Measurements from ENCODE around the gene LHFPL3. TPM values are rescaled to one million over a fixed set of nuclear protein-coding genes. Genes with fewer than 3 reads are reported as not detected.

LHFPL3 gene
- total RNA-seq, 1 experiment from 2014 or later = not detected

GRCh38 chr7:104928721-104929400 lies 600.5 kb downstream of the LHFPL3 start:
- H3K27ac ChIP-seq = no peak overlapping the region
- no peak overlapping the region for H3K4me3 ChIP-seq
- DNase-seq = no peak
- BruUV-seq (replicated peaks) = no TSS peak
- POLR2A ChIA-PET (ENCODE audit: unreplicated experiment) = no interaction called here
- no peaks in the 10 kb centered on the region for H4K20me1 ChIP-seq (ENCODE audit: insufficient read depth)
- CTCF ChIA-PET = no interaction called here
- no peaks in the 10 kb centered on the region for H3K27me3 ChIP-seq (ENCODE audit: insufficient read depth, low read depth)
- no peaks in the 10 kb centered on the region for H3K9me3 ChIP-seq (ENCODE audit: insufficient read depth, low read depth)
- H3K4me1 ChIP-seq (replicated peaks; ENCODE audit: insufficient read depth) = no peaks in the 10 kb centered on the region
- H3K36me3 ChIP-seq (ENCODE audit: low read depth) = no peaks in the 10 kb centered on the region
- intact Hi-C loops (cut with micrococcal nuclease; ENCODE audit: unreplicated experiment) = loop anchor here (10.0 kb wide), 1 partner anchor 1226 kb away; no protein-coding TSS in a partner anchor
- H2AFZ ChIP-seq = no peak overlapping the region
- H3K79me2 ChIP-seq (ENCODE audit: low read depth) = no peaks in the 10 kb centered on the region
- H3F3A ChIP-seq (ENCODE audit: insufficient read depth, low read depth) = no peaks in the 10 kb centered on the region
- no peak overlapping the region for H3K4me2 ChIP-seq
- no peaks in the 10 kb centered on the region for H3K9me2 ChIP-seq (ENCODE audit: insufficient read depth)
- TF ChIP-seq CTCF (conservative IDR thresholded peaks at IDR 0.05) (no peak), EZH2 (IDR thresholded peaks at IDR 0.05; ENCODE audit: low read depth) (no peak)

GRCh38 chr7:104929921-104930320 lies 601.5 kb downstream of the LHFPL3 start:
- ChIA-PET CTCF (interaction anchor here (0.7 kb wide), 1 partner anchor 48 kb away, joined by 3 read pairs; no protein-coding TSS in a partner anchor), POLR2A (ENCODE audit: unreplicated experiment) (no interaction called here)
- DNase-seq = no peak
- Histone ChIP-seq H3F3A (ENCODE audit: insufficient read depth, low read depth) (no peaks in the 10 kb centered on the region), H3K4me3 (no peak overlapping the region), H3K4me1 (replicated peaks; ENCODE audit: insufficient read depth) (no peaks in the 10 kb centered on the region), H3K36me3 (ENCODE audit: low read depth) (no peaks in the 10 kb centered on the region), H3K9me3 (ENCODE audit: insufficient read depth, low read depth) (no peaks in the 10 kb centered on the region), H3K27ac (no peak overlapping the region), H3K9me2 (ENCODE audit: insufficient read depth) (no peaks in the 10 kb centered on the region), H3K4me2 (no peak overlapping the region), H2AFZ (no peak overlapping the region), H3K27me3 (ENCODE audit: insufficient read depth, low read depth) (no peaks in the 10 kb centered on the region), H3K79me2 (ENCODE audit: low read depth) (no peaks in the 10 kb centered on the region), H4K20me1 (ENCODE audit: insufficient read depth) (no peaks in the 10 kb centered on the region)
- BruUV-seq (replicated peaks) = no TSS peak
- intact Hi-C loops (cut with micrococcal nuclease; ENCODE audit: unreplicated experiment) = loop anchor here (10.0 kb wide), 1 partner anchor 1225 kb away; no protein-coding TSS in a partner anchor
- TF ChIP-seq CTCF (conservative IDR thresholded peaks at IDR 0.05) (no peak), EZH2 (IDR thresholded peaks at IDR 0.05; ENCODE audit: low read depth) (no peak)

- POLR2A ChIA-PET (ENCODE audit: unreplicated experiment) = no interaction called here
- no peaks in the 10 kb centered on the region for H3K9me2 ChIP-seq (ENCODE audit: insufficient read depth)
These were observed 602.9 kb downstream of the LHFPL3 start for GRCh38 chr7:104931181-104931781.

More at GRCh38 chr7:104931181-104931781, 602.9 kb downstream of the LHFPL3 start:
- Histone ChIP-seq H3K79me2 (ENCODE audit: low read depth) (no peaks in the 10 kb centered on the region), H2AFZ (no peak overlapping the region), H3K27ac (no peak overlapping the region), H3K36me3 (ENCODE audit: low read depth) (no peaks in the 10 kb centered on the region), H3K27me3 (ENCODE audit: insufficient read depth, low read depth) (no peaks in the 10 kb centered on the region), H3K4me3 (no peak overlapping the region), H3K9me3 (ENCODE audit: insufficient read depth, low read depth) (no peaks in the 10 kb centered on the region), H3K4me1 (replicated peaks; ENCODE audit: insufficient read depth) (no peaks in the 10 kb centered on the region), H4K20me1 (ENCODE audit: insufficient read depth) (no peaks in the 10 kb centered on the region), H3F3A (ENCODE audit: insufficient read depth, low read depth) (no peaks in the 10 kb centered on the region), H3K4me2 (no peak overlapping the region)
- intact Hi-C loops (cut with micrococcal nuclease; ENCODE audit: unreplicated experiment) = no loop called here
- BruUV-seq (replicated peaks) = no TSS peak
- CTCF ChIA-PET = no interaction called here
- peak in 1 of 2 experiments; percentile 15 for DNase-seq
- TF ChIP-seq CTCF (conservative IDR thresholded peaks at IDR 0.05) (no peak), EZH2 (IDR thresholded peaks at IDR 0.05; ENCODE audit: low read depth) (no peak)
